NCI-H2081 treated with DMSO at 0.1 percent for 48 hours (cell line): ENCODE measurements around the gene AGPAT2.

Experiments
- DNase-seq: peaks from one replicate; lab custom pipeline; 2025; lab: John Stamatoyannopoulos, UW

The AGPAT2 gene

DNA sequence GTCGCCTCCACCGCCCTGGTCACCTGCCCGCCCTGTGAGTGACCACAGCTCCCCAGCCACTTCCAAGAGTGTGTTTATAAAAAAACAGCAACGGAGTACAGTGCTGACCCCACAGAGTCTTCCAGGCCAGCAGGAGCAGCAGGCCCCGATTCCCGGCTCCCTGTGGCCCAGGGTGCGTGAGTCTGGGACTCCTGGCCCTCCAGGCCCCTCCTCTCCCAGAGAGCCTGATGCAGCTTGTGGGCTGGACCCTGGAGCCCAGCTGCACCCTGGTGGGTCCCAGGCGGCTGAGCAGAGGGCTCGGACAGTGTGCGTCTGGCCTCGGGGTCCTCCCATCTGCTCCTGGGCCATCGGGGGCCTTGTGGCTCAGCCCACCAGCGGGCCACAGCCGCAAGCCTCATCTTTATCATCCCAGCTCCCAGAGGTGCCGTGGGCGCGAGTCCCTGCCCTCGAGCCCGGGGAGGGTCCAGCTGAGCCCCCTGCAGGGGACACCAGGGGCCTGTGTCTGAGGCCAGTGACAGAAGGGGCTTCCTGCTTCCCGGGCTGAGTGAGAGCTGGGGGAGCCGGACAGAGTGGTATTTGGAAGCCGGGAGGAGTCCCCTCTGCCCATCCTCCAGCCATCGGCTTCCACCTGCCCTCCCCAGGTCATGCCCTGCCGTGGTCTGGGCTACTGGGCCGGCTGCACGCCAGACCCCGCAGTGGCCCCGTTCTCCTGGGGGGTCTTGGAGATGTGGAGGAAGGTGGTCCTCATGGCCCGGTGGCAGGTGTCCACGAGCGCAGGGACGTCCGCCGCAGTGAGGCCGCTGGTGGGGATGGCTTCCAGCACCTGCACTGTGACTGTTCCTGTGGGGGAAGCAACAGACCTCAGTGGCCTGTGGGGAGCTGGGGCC is 13.9 kb downstream of the AGPAT2 start:
- DNase-seq: no peak

DNA sequence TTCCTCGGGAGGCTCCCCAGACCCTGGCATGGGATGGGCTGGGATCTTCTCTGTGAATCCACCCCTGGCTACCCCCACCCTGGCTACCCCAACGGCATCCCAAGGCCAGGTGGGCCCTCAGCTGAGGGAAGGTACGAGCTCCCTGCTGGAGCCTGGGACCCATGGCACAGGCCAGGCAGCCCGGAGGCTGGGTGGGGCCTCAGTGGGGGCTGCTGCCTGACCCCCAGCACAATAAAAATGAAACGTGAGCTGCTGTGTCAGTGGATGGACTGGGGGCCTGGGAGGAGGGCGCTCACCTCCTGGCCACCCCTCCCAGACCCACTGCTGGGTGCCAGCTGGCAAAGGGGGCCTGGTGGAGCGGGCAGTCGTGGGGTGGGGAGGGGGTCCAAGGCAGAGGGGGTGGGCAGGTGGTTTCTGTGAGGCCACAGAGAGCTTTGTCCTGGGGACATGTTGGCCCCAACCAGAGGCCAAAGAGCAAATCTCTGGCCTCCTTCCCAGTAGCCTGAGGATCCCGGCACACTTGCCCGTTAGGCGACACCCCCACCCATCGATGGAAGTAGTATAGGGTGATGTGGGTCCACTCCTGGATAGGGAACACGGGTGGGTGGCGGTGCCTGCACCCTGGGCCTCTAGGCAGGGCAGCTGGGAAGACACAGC is 14.7 kb downstream of the AGPAT2 start:
- DNase-seq: no peak

DNA sequence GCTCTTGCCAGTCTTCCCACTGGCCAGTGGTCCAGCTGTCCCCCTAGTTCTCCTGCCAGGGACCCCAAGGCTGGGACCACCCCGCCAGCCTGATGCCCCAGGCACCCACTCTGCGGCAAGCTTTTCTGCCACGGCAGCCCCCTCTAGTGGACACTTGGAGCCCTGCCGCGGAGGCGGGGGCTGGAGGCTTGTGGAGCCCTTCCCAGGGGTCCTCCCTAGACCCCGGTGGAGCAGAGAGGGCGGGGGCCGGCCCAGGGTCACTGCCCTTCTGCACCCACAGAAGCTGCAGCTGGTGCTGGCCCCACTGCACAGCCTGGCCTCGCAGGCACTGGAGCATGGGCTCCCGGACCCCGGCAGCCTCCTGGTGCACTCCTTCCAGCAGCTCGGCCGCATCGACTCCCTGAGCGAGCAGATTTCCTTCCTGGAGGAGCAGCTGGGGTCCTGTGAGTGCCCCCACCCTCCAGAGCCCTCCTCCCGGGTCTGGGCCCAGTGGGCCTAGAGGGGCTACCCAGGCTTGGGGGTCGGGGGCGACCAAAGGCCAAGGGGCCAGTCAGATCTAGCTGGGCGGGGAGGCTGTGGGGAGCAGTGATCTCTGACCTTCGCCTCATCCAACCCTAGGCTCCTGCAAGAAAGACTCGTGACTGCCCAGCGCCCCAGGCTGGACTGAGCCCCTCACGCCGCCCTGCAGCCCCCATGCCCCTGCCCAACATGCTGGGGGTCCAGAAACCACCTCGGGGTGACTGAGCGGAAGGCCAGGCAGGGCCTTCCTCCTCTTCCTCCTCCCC is 15.4 kb downstream of the AGPAT2 start:
- DNase-seq: no peak

DNA sequence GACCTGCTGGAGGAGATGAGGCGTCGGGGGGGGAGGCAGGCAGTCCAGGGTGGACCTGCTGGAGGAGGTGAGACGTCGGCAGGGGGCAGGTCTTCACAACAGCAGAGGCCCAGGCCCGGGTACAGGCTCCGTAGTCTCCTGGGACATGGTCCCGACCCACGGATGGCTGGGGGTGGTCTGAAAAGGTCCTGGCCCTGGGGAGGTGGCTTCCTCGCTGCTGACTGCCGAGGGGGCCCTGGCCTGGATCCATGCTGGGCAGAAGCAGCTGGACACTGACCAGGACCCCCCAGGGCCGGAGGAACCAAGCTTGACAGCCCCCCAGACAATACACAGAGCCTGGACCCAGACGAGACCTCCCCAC is 16.0 kb downstream of the AGPAT2 start:
- no peak for DNase-seq

DNA sequence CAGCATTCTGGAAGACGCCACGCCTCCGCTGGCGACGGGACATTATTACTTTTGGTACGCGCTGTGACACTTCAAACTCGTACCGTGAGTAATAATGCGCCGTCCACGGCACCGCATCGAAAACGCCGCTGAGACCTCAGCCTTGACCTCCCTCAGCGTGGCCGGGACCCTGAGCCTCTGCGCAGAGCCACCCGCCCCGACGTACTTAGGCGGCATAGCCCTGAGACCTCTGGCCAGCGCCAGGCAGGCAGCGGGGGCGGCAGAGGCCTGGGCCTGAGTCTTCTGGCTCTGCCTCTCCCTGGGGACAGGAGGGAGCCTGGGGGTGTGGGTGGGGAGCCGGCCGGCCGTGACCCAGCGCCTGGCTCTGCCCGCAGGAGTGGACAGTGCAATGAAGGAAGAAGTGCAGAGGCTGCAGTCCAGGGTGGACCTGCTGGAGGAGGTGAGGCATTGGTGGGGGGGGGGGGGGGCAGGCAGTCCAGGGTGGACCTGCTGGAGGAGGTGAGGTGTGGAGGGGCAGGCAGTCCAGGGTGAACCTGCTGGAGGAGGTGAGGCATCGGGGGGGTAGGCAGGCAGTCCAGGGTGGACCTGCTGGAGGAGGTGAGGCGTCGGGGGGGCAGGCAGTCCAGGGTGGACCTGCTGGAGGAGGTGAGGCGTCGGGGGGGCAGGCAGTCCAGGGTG is 16.5 kb downstream of the AGPAT2 start:
- no peak for DNase-seq

DNA sequence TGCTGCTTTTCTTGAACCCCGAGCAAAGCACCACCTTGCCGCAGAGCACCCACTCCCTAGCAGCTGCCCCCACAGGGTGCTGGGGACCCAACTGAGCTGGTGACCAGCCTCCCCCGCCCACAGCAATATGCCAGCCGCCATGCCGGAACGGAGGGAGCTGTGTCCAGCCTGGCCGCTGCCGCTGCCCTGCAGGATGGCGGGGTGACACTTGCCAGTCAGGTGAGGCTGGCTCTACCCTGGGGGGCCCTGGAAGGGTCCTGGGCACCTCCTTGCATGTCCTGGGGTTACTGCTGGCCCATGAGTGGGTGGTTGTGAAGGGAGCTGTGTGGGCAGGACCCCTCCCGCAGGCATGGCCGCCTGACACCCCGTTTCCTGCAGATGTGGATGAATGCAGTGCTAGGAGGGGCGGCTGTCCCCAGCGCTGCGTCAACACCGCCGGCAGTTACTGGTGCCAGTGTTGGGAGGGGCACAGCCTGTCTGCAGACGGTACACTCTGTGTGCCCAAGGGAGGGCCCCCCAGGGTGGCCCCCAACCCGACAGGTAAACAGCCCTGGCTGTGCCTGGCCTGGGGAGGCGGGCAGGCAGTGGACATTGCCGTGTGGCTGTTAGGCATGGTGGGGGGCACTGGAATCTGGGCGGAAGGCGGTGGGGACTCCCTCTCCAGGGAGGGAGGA is 17.3 kb downstream of the AGPAT2 start:
- DNase-seq: no peak

DNA sequence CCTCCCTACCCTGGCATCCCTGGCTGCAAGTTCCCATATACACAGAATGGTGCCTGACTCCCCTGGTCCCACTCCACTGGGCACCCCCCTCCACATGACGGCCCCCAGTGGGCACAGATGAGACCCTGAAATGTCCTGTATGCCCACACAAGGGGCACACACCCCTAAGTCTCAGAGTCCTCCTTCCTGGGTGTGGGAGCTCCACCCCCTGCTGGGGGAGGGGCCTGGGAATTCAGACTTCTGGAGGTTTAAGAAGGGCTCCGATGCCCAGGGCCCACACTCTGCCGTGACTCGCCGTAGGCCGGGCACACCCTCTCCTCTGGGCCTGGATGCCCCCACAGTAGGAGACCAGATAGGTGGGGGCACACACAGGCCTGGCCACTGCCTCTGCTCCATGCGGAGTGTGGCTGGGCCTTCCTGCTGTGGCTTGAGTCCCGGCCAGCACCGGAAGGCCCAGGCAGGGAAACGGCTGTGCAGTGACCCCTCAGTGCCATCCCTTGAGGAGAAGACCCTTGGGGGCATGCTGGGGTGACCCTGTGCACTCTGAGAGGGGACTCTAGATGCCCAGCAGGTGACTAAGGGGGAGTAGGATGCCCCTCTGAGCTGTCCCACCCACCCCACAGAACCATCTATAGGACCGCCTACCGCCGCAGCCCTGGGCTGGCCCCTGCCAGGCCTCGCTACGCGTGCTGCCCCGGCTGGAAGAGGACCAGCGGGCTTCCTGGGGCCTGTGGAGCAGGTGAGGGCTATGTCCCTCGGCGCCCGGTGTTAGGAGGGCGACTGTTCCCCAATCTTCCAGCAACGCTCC is 18.1 kb downstream of the AGPAT2 start:
- DNase-seq: no peak

DNA sequence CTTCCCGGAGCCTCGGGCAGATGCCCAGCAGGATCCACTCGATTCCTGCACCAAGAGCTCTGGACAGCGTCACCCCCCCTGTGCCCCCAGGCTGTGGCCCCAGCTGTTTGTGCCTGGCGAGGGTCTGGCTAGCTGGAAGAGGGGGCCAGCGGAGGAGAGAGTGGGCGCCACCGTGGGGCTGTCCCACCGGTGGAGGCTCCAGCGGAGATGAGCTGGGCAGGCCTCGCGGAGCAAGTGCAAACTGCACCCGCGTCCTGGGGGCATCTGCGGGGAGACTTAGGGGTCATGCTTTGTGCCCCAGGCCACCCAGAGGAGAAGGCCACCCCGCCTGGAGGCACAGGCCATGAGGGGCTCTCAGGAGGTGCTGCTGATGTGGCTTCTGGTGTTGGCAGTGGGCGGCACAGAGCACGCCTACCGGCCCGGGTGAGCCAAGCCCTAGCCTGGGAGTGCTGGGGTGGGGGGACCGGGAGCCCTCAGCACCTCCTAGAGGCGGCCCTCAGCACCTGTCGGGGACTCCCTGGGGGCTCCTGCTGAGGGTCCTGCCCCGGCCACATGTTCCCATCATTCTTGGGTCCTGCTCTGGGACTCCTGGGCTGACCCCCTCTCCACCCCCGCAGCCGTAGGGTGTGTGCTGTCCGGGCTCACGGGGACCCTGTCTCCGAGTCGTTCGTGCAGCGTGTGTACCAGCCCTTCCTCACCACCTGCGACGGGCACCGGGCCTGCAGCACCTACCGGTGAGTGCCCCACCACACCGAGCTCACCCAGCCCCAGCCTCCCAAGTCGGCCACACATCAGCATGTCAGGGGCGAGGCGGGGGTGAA is 19.1 kb downstream of the AGPAT2 start:
- no peak for DNase-seq

DNA sequence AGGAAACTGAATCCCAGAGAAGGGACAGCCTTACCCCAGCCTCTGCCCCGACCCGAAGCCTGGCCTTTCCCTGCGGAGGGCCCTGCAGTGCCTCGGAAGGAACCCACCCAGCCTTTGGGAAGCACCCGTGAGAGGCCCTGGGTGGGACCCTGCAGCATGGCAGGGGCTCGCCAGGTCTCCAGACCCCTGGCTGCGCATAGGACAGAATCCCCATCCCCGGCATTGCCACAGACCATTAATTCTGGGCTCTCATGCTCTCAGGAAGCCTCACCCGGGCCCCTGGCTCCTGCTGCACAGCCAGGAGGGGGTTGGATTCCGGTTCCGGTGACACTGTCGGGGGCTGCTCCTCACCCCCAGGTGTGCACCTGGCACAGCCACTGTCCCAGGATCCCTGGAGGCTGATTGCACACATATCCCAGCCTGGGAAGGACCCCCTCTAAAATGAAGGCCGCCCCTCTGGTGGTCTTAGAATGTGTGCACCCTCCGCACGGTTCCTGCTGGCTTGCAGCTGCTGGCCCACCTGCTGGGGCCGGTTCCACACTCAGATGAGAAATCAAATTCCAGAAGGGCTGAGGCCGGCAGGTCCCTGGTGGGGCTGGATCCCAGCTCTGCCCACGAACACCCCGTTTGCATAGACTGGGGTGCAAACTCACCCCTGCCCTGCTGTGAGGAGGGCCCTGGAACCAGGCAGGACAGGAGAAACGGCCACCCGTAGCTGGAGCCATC is 19.9 kb downstream of the AGPAT2 start:
- DNase-seq: no peak

DNA sequence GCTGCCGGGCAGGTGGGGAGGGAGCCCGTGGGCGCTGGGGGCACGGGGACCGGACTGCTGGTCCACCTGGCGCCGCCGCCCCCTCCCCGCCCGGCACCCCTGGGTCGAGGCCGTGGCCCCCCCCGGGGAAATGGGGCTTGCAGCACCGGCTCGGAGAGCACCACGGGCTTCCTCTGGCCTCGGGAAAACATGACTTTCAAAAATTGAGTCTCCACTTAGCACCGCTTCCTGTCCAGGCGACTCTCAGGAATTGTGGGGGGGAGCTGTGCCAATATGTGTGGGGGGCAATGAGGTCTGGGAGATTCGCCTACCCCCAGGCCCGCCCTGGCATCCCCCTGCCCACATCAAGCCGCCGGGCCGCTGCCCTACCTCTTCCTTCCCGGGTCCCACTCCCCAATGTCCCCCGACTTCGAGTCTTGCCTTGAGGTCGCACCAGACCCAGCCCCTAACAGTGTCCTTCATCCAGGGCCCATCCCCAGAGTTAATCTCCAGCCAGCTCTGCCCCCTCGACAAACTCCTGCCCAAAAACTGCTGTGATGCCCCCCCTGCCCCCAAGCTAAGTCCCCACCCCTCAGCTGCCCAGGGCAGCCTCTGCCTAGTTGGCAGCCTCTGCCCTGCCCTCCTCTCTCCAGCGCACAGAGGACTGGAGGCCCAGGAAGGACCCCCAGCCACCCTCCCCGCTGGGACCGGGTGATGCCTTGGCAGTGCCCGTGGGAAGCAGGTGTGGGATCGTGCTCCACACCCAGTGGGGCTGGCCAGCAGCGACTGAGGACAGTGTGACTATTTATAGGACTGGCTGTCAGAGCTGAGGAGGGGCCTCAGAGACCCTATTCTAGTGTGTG is 20.7 kb downstream of the AGPAT2 start:
- DNase-seq: no peak

DNA sequence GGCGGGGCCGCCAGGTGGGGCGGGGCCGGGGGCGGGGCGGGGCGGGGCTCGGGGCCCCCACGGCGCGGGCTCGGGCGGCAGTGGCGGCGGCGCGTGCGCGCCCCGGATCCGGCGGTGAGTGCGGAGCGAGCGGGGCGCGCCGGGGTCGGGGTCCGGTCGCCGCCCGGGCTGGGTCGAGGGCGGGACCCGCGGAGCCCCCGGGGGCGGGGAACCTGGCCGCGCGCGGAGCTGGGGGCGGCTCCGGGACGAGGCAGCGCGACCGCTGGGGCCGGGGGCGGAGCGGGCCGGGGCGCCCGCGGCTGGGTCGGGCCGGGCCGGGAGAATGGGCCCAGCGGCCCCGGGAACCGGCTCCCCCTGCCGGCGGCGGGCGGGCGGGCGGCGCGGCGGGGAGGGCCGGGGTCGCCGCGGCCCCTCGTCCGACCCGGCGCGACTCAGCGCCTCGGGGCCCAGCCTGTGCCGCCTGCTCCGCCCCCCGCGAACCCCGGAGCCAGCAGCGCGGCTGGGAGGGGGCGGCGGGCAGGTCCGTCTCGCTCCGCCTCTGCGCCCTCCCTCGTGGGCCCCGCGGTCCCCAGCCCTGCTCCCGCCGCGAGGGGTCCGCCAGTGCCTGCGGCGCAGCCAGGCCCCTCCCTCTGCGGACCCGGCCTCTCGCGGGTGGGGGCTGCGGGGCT is 21.4 kb downstream of the AGPAT2 start:
- DNase-seq: no peak

DNA sequence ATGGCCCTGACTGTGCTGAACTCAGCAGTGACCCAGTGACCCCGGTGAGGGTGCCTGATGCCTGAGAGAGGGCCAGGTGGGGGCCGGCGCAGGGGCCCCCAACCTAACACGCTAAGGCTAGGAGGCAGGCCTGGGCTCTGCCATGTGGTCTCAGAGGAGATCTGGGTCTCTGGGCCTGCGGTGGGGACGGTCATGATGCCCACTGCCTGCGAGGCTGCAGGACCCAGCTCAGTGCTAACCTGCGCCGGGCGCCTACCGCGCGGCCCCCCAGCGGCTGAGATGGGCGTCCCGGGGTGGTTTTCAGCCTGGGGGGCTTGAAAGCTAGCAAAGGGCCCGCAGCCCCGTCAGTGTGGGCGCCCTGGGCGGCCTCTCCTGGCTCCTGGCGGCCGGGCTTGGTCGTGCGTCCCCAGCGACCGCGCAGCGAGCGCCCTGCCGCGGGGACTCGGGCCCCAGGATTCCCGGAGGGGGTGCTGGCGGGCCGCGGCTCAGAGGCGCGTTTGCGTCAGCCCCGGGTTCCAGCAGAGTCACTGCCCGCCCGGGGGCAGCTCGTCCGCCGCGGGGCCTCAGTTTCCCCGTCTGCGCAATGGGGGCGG is 22.1 kb downstream of the AGPAT2 start:
- no peak for DNase-seq

DNA sequence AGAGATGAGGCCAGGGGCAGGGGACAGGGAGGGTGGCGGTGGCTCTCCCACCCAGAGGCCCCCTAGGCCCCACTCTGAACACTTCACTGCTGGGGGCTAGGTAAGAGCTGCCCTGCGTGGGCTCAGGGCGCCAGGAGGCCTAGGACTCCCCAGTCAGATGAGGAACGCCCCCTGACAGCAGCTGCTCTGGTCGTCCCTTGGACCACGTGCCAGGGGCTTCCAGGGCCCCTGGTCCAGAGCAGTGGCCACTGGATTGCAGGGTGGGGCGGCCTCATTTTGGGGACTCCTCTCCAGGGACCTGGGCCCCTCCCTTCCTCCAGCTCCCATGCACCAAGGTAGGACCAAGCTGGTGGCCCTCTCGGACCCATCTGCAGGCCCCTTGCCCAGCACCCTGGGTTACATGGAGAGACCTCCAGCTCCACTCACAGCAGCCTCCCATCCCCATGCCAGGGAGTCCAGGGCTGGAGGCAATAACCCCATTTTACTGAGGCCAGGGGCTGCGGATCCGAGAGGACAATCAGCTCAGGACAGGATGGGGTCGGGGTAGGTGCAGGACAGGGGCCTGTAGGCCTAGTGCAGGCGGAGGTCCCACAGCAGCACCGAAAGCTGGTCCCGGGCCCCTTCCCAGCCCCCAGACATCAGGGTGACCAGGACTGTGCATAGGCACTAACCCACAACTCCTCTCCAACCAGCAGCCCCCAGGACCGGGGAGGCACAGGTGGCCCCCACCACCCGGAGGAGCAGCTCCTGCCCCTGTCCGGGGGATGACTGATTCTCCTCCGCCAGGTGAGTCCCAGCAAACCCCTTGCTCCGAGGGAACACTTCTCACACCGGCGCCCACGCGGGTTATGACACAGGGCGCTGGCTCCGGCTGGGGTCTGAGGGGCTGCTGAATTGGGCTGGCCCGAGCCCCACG is 23.0 kb downstream of the AGPAT2 start:
- DNase-seq: no peak

DNA sequence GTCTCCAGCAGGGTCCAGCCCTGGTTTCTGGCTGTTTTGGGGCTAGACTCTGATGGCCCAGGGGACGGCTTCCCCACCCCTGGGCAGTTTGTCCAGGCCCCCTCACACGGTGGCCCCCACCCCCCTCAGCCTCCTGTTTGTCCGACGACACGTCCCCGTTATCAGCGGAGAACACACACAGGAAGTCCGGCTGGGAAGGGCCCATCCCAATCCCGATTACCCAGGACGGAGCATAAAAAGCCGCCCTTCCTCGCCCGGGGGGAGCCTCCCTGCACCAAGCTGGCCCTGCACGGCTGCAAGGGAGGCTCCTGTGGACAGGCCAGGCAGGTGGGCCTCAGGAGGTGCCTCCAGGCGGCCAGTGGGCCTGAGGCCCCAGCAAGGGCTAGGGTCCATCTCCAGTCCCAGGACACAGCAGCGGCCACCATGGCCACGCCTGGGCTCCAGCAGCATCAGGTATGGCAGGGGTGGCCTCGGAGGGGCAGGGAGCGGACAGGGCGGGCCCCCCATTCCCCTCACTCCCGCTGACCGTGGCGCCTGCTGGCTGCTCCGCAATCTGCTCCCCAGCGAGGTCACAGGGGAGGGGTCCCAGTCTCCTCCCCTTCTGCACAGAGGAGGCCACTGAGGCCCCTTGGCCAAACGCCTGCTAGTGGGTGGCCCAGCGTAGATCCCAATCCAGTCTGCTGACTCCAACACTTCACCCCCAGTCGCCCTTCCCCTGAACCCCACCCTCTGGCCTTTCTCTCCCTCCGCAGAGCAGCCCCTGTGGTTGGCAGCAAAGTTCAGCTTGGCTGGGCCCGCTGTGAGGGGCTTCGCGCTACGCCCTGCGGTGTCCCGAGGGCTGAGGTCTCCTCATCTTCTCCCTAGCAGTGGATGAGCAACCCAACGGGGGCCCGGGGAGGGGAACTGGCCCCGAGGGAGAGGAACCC is 24.3 kb downstream of the AGPAT2 start, which contains the start of gene EGFL7:
Gene EGFL7, plus strand, starts transcription at position 261 of the 926 bp plus-strand sequence. CDS start 5,367 bp downstream, outside the sequence.
- no peak for DNase-seq

DNA sequence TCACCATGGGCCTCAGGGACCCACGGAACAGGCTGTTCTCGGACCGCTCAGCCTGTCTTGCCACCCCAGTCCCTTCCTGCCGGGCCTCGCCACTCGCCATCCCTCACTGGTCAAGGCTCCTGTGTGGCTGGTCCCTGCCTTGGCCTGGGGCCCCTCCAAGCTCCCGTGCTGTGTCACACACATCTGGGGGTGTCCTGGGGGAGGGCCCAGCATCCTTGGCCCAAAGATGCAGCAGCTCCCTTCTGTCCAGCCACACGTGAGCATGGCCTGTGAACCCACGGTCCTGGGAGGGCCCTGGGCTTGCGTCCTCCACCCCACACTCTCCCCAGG is 25.0 kb downstream of the AGPAT2 start:
- no peak for DNase-seq
